Kidney (tissue), 14 donors: ENCODE results near the gene METTL27. TPM values are rescaled to one million over a fixed set of nuclear protein-coding genes. Genes with fewer than 3 reads are reported as not detected.

Source experiments
- DNase-seq, 5 donors: peaks; one replicate each; pipeline ENCODE4 v3.0.0-alpha.2; 2013 to 2020
- FAIRE-seq: peaks from 2 replicates; lab custom pipeline; 2012; peaks lifted over from hg19 to GRCh38; lab: Jason Lieb, UNC
- H3K27ac ChIP-seq, 2 donors: one replicate each; pipeline ENCODE4 v1.7.0; 2013; ENCODE audit warnings: low read depth in 2 of 2, low read length in 2 of 2, inconsistent platforms in 1 of 2
- H3K27me3 ChIP-seq: one replicate; pipeline ENCODE4 v1.7.1; 2013; ENCODE audit warnings: low read length, inconsistent platforms; ENCODE audit not compliant: control insufficient read depth, insufficient read depth
- H3K36me3 ChIP-seq, 3 donors: one replicate each; pipeline versions ENCODE4 v1.7.0 to v1.7.1; 2013; ENCODE audit warnings: low read length in 3 of 3, control low read depth in 1 of 3, inconsistent platforms in 1 of 3; ENCODE audit not compliant: insufficient read depth in 3 of 3, control insufficient read depth in 2 of 3
- H3K4me1 ChIP-seq, 3 donors: one replicate each; pipeline versions ENCODE4 v1.7.0 to v1.7.1; 2013; ENCODE audit warnings: low read length in 3 of 3, inconsistent platforms in 1 of 3, low read depth in 1 of 3; ENCODE audit not compliant: control insufficient read depth in 2 of 3, insufficient read depth in 2 of 3
- H3K4me3 ChIP-seq, 3 donors: one replicate each; pipeline versions ENCODE4 v1.7.0 to v1.8.1; 2013; ENCODE audit warnings: low read length in 3 of 3, control low read depth in 1 of 3, inconsistent platforms in 1 of 3
- H3K9ac ChIP-seq, 3 donors: one replicate each; pipeline versions ENCODE4 v1.7.0 to v1.7.1; 2013; ENCODE audit warnings: low read length in 3 of 3, control low read depth in 1 of 3, inconsistent platforms in 1 of 3
- H3K9me3 ChIP-seq, 3 donors: one replicate each; pipeline versions ENCODE4 v1.7.0 to v1.7.1; 2013; ENCODE audit warnings: low read length in 3 of 3, control low read depth in 1 of 3, inconsistent platforms in 1 of 3; ENCODE audit not compliant: control insufficient read depth in 2 of 3, insufficient read depth in 1 of 3
- intact Hi-C: fragments of 100-400 bp; cut with DNase I; formaldehyde crosslinking; loops from one replicate; pipeline ENCODE4 v1.11.1; 2022
- polyA plus RNA-seq: library from polyadenylated mRNA; stranded (reverse); fragments of 350-450 nt; fragmentation: Illumina TruSeq; extraction: RNeasy Lipid Tissue Mini Kit (QIAGEN cat#74804); gene quantifications from one replicate; pipeline ENCODE4 v1.2.3, GENCODE V29; 2014; ENCODE audit warnings: low read depth, low replicate concordance; ENCODE audit not compliant: insufficient read depth
- total RNA-seq: library from RNA; stranded (reverse); fragmentation: NEBNext Ultra II Directional; extraction: Animal tissue kit (Norgen Biotek cat#: 25700); gene quantifications from one replicate; pipeline ENCODE4 v1.2.1, GENCODE V29; 2021
- TF ChIP-seq, protein P1 (sequence below): IDR thresholded peaks from 3 replicates; pipeline ENCODE4 v1.5.1; 2012; ENCODE audit warnings: mild to moderate bottlenecking, moderate library complexity, borderline replicate concordance; ENCODE audit not compliant: insufficient read depth; ENCODE audit errors: extremely low read depth
- donor health status: control.
- donor health status: control.
- donor health status: control.
- donor health status: control.
- donor health status: control.
- donor health status: DM: yes; HTN: yes; CAD: no.
- donor health status: Normal renal cell carcinoma (clear cell type).

METTL27 gene
- total and polyA plus RNA-seq, 2 donors from 2014 or later: 12.9 to 19.3 TPM

- Histone ChIP-seq H3K4me3 (peak overlapping the region; percentile 4 to 33 (median 16)), H3K27ac (peak overlapping the region; percentile 99), H3K36me3 (no peaks in the 10 kb centered on the region), H3K4me1 (peaks cover 5 to 40% (median 27%) of the 10 kb centered on the region in 3 donors), H3K9me3 (no peaks in the 10 kb centered on the region), H3K27me3 (no peaks in the 10 kb centered on the region), H3K9ac (peak overlapping the region in 2 of 3 donors; percentile 39 to 97)
- TF ChIP-seq, protein P1, sequence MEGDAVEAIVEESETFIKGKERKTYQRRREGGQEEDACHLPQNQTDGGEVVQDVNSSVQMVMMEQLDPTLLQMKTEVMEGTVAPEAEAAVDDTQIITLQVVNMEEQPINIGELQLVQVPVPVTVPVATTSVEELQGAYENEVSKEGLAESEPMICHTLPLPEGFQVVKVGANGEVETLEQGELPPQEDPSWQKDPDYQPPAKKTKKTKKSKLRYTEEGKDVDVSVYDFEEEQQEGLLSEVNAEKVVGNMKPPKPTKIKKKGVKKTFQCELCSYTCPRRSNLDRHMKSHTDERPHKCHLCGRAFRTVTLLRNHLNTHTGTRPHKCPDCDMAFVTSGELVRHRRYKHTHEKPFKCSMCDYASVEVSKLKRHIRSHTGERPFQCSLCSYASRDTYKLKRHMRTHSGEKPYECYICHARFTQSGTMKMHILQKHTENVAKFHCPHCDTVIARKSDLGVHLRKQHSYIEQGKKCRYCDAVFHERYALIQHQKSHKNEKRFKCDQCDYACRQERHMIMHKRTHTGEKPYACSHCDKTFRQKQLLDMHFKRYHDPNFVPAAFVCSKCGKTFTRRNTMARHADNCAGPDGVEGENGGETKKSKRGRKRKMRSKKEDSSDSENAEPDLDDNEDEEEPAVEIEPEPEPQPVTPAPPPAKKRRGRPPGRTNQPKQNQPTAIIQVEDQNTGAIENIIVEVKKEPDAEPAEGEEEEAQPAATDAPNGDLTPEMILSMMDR: no peak
- FAIRE-seq (no peak), DNase-seq (peak in 3 of 5 donors; percentile 59 to 76 (median 71))
- intact Hi-C loops: no loop called here
These were observed 12.2 kb downstream of the METTL27 start for GRCh38 chr7:73829921-73830680.

DNA sequence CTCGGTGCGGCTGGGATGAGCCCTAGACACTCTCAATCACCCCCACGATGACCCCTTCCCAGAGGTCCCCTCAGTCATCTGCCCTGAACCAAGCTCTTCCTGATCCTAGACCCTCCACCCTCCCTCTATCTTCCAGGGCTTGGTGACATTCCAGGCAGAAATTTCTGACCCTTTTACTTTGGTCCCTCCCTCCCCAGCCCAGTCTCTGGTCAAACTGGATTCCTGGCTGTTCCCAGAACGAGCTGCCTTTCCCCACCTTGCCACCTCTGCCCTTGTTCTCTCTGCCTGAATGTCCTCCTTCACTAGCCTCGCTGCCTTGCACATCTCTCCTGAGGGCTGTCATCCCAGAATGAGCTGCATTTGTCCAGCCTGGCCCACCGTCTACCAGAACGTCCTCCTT is 12.8 kb downstream of the METTL27 start:
- DNase-seq (peak in 1 of 5 donors; percentile 55), FAIRE-seq (no peak)
- Histone ChIP-seq H3K9ac (peak overlapping the region in 1 of 3 donors; percentile 97), H3K4me1 (peaks cover 5 to 40% (median 27%) of the 10 kb centered on the region in 3 donors), H3K27ac (peak overlapping the region; percentile 99), H3K27me3 (no peaks in the 10 kb centered on the region), H3K4me3 (no peak overlapping the region), H3K9me3 (no peaks in the 10 kb centered on the region), H3K36me3 (no peaks in the 10 kb centered on the region)
- TF ChIP-seq, protein P1: no peak
- intact Hi-C loops: no loop called here

DNA sequence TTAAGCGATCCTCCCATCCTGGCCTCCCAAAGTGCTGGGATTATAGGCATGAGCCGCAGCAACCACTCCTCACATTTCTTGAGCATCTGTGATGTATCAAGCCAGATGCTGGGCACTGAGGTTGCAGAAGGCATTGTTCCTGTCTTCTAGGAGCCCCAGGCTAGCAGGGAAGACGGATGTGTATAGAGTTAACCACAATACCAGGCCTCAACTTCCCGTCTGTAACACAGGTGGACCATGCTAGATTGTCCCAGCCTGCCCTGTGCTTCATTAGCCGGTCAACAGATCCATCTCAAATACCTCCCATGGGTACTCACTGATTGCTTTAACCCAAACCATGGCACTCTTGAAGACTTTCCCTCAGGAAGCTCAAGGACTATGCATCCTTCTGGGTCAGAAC is 13.3 kb downstream of the METTL27 start:
- peak overlapping the region in 1 of 3 donors; percentile 97 for H3K9ac ChIP-seq

More for the DNA sequence above, 13.3 kb downstream of the METTL27 start:
- FAIRE-seq: no peak
- no peaks in the 10 kb centered on the region for H3K9me3 ChIP-seq
- H3K36me3 ChIP-seq: no peaks in the 10 kb centered on the region
- peaks cover 5 to 40% (median 27%) of the 10 kb centered on the region in 3 donors for H3K4me1 ChIP-seq
- TF ChIP-seq, protein P1: no peak
- no peak overlapping the region for H3K4me3 ChIP-seq
- no peak for DNase-seq
- intact Hi-C loops: no loop called here
- H3K27me3 ChIP-seq: no peaks in the 10 kb centered on the region
- H3K27ac ChIP-seq: peak overlapping the region; percentile 59 to 99
